Endodermal cell (in vitro differentiated cells): ENCODE data around the gene ARHGAP36. TPM values are rescaled to one million over a fixed set of nuclear protein-coding genes. Genes with fewer than 3 reads are reported as not detected.

Experiments
- DNase-seq: peaks from one replicate; pipeline ENCODE4 v3.0.0-alpha.2; 2017
- H3K27ac ChIP-seq: 2 replicates; pipeline ENCODE4 v1.5.1; 2013; ENCODE audit warnings: mild to moderate bottlenecking, low read depth, low read length, moderate library complexity
- H3K27me3 ChIP-seq: 2 replicates; pipeline ENCODE4 v1.6.1; 2013; ENCODE audit warnings: mild to moderate bottlenecking, low read length, moderate library complexity; ENCODE audit not compliant: insufficient read depth, control insufficient read depth, poor library complexity, severe bottlenecking
- H3K36me3 ChIP-seq: 2 replicates; pipeline ENCODE4 v1.7.0; 2013; ENCODE audit warnings: mild to moderate bottlenecking, low read length, moderate library complexity; ENCODE audit not compliant: control insufficient read depth, insufficient read depth
- H3K4me1 ChIP-seq: one replicate; pipeline ENCODE4 v1.7.0; 2013; ENCODE audit warnings: low read length; ENCODE audit not compliant: control insufficient read depth, insufficient read depth
- H3K4me3 ChIP-seq: 2 replicates; pipeline ENCODE4 v1.5.1; 2013; ENCODE audit warnings: mild to moderate bottlenecking, low read length, moderate library complexity
- H3K9ac ChIP-seq: 2 replicates; pipeline ENCODE4 v1.6.1; 2013; ENCODE audit warnings: mild to moderate bottlenecking, low read length, moderate library complexity; ENCODE audit not compliant: poor library complexity, severe bottlenecking; ENCODE audit errors: extremely low read depth
- H3K9me3 ChIP-seq: 2 replicates; pipeline ENCODE4 v1.6.1; 2013; ENCODE audit warnings: mild to moderate bottlenecking, low read length, moderate library complexity; ENCODE audit not compliant: control insufficient read depth
- H3K27ac Mint-ChIP-seq: 2 replicates; pipeline ENCODE4 v1.8.0; 2020; ENCODE audit warnings: mixed read lengths
- H3K27me3 Mint-ChIP-seq: 2 replicates; pipeline ENCODE4 v1.8.0; 2021; ENCODE audit warnings: mild to moderate bottlenecking, mixed read lengths; ENCODE audit not compliant: insufficient read depth
- H3K36me3 Mint-ChIP-seq: 2 replicates; pipeline ENCODE4 v1.8.0; 2020; ENCODE audit warnings: low read depth, mixed read lengths
- H3K4me1 Mint-ChIP-seq: 2 replicates; pipeline ENCODE4 v1.8.0; 2020; ENCODE audit warnings: mixed read lengths
- H3K4me3 Mint-ChIP-seq: 2 replicates; pipeline ENCODE4 v1.8.0; 2020; ENCODE audit warnings: mild to moderate bottlenecking, moderate library complexity, mixed read lengths
- H3K9me3 Mint-ChIP-seq: 2 replicates; pipeline ENCODE4 v1.8.0; 2020; ENCODE audit warnings: mild to moderate bottlenecking, mixed read lengths
- CTCF ChIP-seq: fragments of 200-600 bp; sonication (generic); conservative IDR thresholded peaks from 2 replicates; pipeline ENCODE4 v1.5.0; 2021; ENCODE audit warnings: antibody characterized with exemption, mild to moderate bottlenecking
- WGBS, 2 experiments: methylation state at CpG; one replicate each; pipeline versions ENCODE4 v1.1.5 to v1.1.7; 2013; ENCODE audit warnings: missing lambda C conversion rate in 2 of 2, mixed read lengths in 1 of 2; ENCODE audit not compliant: insufficient coverage in 1 of 2, insufficient read length in 1 of 2; 5-methylcytosine and 5-hydroxymethylcytosine counted together
- total RNA-seq, 2 donors: library from RNA; stranded (reverse); fragmentation: NEBNext Ultra II Directional in 1 of 2; extraction: Animal tissue kit (Norgen Biotek cat#: 25700) in 1 of 2; gene quantifications; 2 replicates in 1 of 2; 3 replicates in 1 of 2; pipeline ENCODE4 v1.2.1, GENCODE V29; 2021

The ARHGAP36 gene
- total RNA-seq, 2 donors from 2014 or later: 0.24 TPM; not detected in 1

- 50% methylated on average over 3 to 9 of the region's 9 CpGs for WGBS, 2 experiments
- peaks cover 15% of the 10 kb centered on the region for H3K4me1 Mint-ChIP-seq
- H3K9ac ChIP-seq: no peak overlapping the region
- no peak overlapping the region for H3K27ac ChIP-seq
- H3K4me3 ChIP-seq: no peak overlapping the region
- peaks cover 42% of the 10 kb centered on the region for H3K27me3 ChIP-seq
- H3K4me3 Mint-ChIP-seq: peak overlapping the region; percentile 56
- H3K9me3 ChIP-seq: no peaks in the 10 kb centered on the region
- peaks cover 81% of the 10 kb centered on the region for H3K27me3 Mint-ChIP-seq
- H3K27ac Mint-ChIP-seq: no peak overlapping the region
- no peaks in the 10 kb centered on the region for H3K9me3 Mint-ChIP-seq
- no peak for TF ChIP-seq CTCF
- no peaks in the 10 kb centered on the region for H3K4me1 ChIP-seq
- no peaks in the 10 kb centered on the region for H3K36me3 ChIP-seq
- DNase-seq: peak; percentile 52
- no peaks in the 10 kb centered on the region for H3K36me3 Mint-ChIP-seq
Observed at GRCh38 chrX:131057706-131058105, 440 bp upstream of the ARHGAP36 start.

GRCh38 chrX:131059246-131059645 lies 1.1 kb downstream of the ARHGAP36 start:
- Mint-ChIP-seq H3K27me3 (peaks cover 74% of the 10 kb centered on the region), H3K4me3 (no peak overlapping the region), H3K27ac (no peak overlapping the region), H3K36me3 (no peaks in the 10 kb centered on the region), H3K4me1 (peaks cover 15% of the 10 kb centered on the region), H3K9me3 (no peaks in the 10 kb centered on the region)
- peaks cover 42% of the 10 kb centered on the region for H3K27me3 ChIP-seq
- TF ChIP-seq CTCF: no peak
- no peak overlapping the region for H3K9ac ChIP-seq
- 73% methylated on average over 1 of the region's 2 CpGs; no CpG with 5 or more reads in 1 of the 2 experiments for WGBS, 2 experiments
- H3K9me3 ChIP-seq: no peaks in the 10 kb centered on the region
- DNase-seq: peak; percentile 38
- no peak overlapping the region for H3K27ac ChIP-seq
- H3K4me3 ChIP-seq: no peak overlapping the region
- H3K36me3 ChIP-seq: no peaks in the 10 kb centered on the region
- H3K4me1 ChIP-seq: no peaks in the 10 kb centered on the region

- no peak overlapping the region for H3K4me3 ChIP-seq
- 92% methylated on average over 3 of the region's 3 CpGs; no CpG with 5 or more reads in 1 of the 2 experiments for WGBS, 2 experiments
- Mint-ChIP-seq H3K4me3 (no peak overlapping the region), H3K27me3 (peaks cover 67% of the 10 kb centered on the region), H3K4me1 (peaks cover 10% of the 10 kb centered on the region), H3K9me3 (no peaks in the 10 kb centered on the region), H3K36me3 (no peaks in the 10 kb centered on the region), H3K27ac (no peak overlapping the region)
- no peak overlapping the region for H3K9ac ChIP-seq
- no peaks in the 10 kb centered on the region for H3K36me3 ChIP-seq
- H3K27ac ChIP-seq: no peak overlapping the region
- no peaks in the 10 kb centered on the region for H3K9me3 ChIP-seq
- H3K27me3 ChIP-seq: peaks cover 42% of the 10 kb centered on the region
- no peak for TF ChIP-seq CTCF
- no peak for DNase-seq
- H3K4me1 ChIP-seq: no peaks in the 10 kb centered on the region
Observed at GRCh38 chrX:131060147-131060546, 2.0 kb downstream of the ARHGAP36 start.
